ENCODE results near the gene NPFFR1.

Gene NPFFR1

GRCh38 chr10:70212879-70213278 is 70.9 kb downstream of the NPFFR1 start:
- ChIA-PET CTCF (no interaction called here), POLR2A (no interaction called here)
- no peak overlapping the region for H3K4me3 ChIP-seq (ENCODE audit: low read depth, low read length)
- TF ChIP-seq CTCF (IDR thresholded peaks at IDR 0.05; ENCODE audit: insufficient read depth, low read length, missing control alignments) = no peak
- DNase-seq (ENCODE audit: low read depth, low spot score) = no peak

GRCh38 chr10:70212277-70212676 is 71.5 kb downstream of the NPFFR1 start:
- ChIA-PET CTCF (no interaction called here), POLR2A (no interaction called here)
- TF ChIP-seq CTCF (IDR thresholded peaks at IDR 0.05; ENCODE audit: insufficient read depth, low read length, missing control alignments) = no peak
- DNase-seq (ENCODE audit: low read depth, low spot score) = no peak
- H3K4me3 ChIP-seq (ENCODE audit: low read depth, low read length) = no peak overlapping the region

- no peak overlapping the region for H3K4me3 ChIP-seq (ENCODE audit: low read depth, low read length)
- no peak for DNase-seq (ENCODE audit: low read depth, low spot score)
- POLR2A ChIA-PET = no interaction called here
- CTCF ChIA-PET = interaction anchor here (1.0 kb wide), 1 partner anchor 14 kb away, joined by 3 read pairs; no protein-coding TSS in a partner anchor
- TF ChIP-seq CTCF (IDR thresholded peaks at IDR 0.05; ENCODE audit: insufficient read depth, low read length, missing control alignments) = no peak
These were observed 77.0 kb downstream of the NPFFR1 start for GRCh38 chr10:70206762-70207161.

GRCh38 chr10:70201105-70201504 is 82.7 kb downstream of the NPFFR1 start:
- ChIA-PET POLR2A (interaction anchor here (0.6 kb wide), 1 partner anchor 174 kb away, joined by 5 read pairs; no protein-coding TSS in a partner anchor), CTCF (interaction anchor here (1.3 to 2.8 kb wide), 2 partner anchors 20 to 54 kb away, joined by 3 to 9 read pairs; no protein-coding TSS in a partner anchor)
- no peak for DNase-seq (ENCODE audit: low read depth, low spot score)
- TF ChIP-seq CTCF (IDR thresholded peaks at IDR 0.05; ENCODE audit: insufficient read depth, low read length, missing control alignments) = no peak
- H3K4me3 ChIP-seq (ENCODE audit: low read depth, low read length) = no peak overlapping the region

GRCh38 chr10:70198696-70199466 is 84.9 kb downstream of the NPFFR1 start:
- H3K4me3 ChIP-seq (ENCODE audit: low read depth, low read length) = no peak overlapping the region
- no peak for TF ChIP-seq CTCF (IDR thresholded peaks at IDR 0.05; ENCODE audit: insufficient read depth, low read length, missing control alignments)
- DNase-seq (ENCODE audit: low read depth, low spot score) = no peak
- ChIA-PET CTCF (interaction anchor here (0.6 to 3.1 kb wide), 5 partner anchors 21 to 166 kb away, joined by 3 to 16 read pairs (median 6); partner anchors contain the start of gene TYSND1), POLR2A (no interaction called here)

Measured in AG04449 (cell line).